HepG2 (cell line): ENCODE results near the gene LCE1E. TPM values are rescaled to one million over a fixed set of nuclear protein-coding genes. Genes with fewer than 3 reads are reported as not detected.

Experiments used
- ATAC-seq: fragments of 200-7000 bp; cut with Tn5 transposase; 3 replicates; pipeline ENCODE4 v1.9.1; 2020; ENCODE audit warnings: mild to moderate bottlenecking, moderate library complexity
- BruUV-seq: library from RNA; stranded (reverse); fragments of 400-500 nt; replicated peaks from 2 replicates; lab custom pipeline; 2021; lab: Mats Ljungman, UMichigan
- CTCF ChIA-PET: fragments of 300-600 bp; formaldehyde crosslinking; extraction: SDS; loops from one replicate; lab custom pipeline; 2021; ENCODE audit warnings: low total read pairs, inconsistent platforms, low intra/inter-chr PET ratio; lab: Yijun Ruan, JAX
- POLR2A ChIA-PET: fragments of 350-600 bp; sonication (Branson Sonifier 250); formaldehyde crosslinking; loops from one replicate; lab custom pipeline; 2020; ENCODE audit warnings: antibody characterized with exemption, inconsistent platforms; lab: Yijun Ruan, JAX
- DNase-seq: peaks from one replicate; pipeline ENCODE4 v3.0.0-alpha.2; 2015; ENCODE audit warnings: low spot score
- FAIRE-seq: peaks from 3 replicates; lab custom pipeline; 2011; peaks lifted over from hg19 to GRCh38; lab: Jason Lieb, UNC
- H2AFZ ChIP-seq: one replicate; pipeline ENCODE4 v1.6.1; 2011; ENCODE audit warnings: low read length, inconsistent platforms
- H3K27ac ChIP-seq: fragments of 300-600 bp; 3 replicates; pipeline ENCODE4 v1.8.0; 2011; ENCODE audit warnings: mixed run types, mild to moderate bottlenecking, mixed read lengths, low read length, inconsistent platforms; ENCODE audit not compliant: insufficient read depth; ENCODE audit errors: extremely low read length
- H3K27me3 ChIP-seq, 2 experiments: fragments of 200-600 bp in 1 of 2; 2 replicates in 1 of 2; 3 replicates in 1 of 2; pipeline versions ENCODE4 v1.6.0 to v1.8.0; 2011; ENCODE audit warnings: low read length in 2 of 2, mild to moderate bottlenecking in 2 of 2, moderate library complexity in 2 of 2, inconsistent platforms in 1 of 2; ENCODE audit not compliant: insufficient read depth in 2 of 2, control insufficient read depth in 1 of 2
- H3K36me3 ChIP-seq, 2 experiments: fragments of 200-600 bp in 1 of 2; replicated peaks in 1 of 2; 2 replicates in 1 of 2; 3 replicates in 1 of 2; pipeline versions ENCODE4 v1.5.1 to v1.8.0; 2011; ENCODE audit warnings: low read length in 2 of 2, inconsistent platforms in 1 of 2; ENCODE audit not compliant: insufficient read depth in 2 of 2, control insufficient read depth in 1 of 2
- H3K4me1 ChIP-seq: 2 replicates; pipeline ENCODE4 v1.5.1; 2012; ENCODE audit warnings: low read length, inconsistent platforms; ENCODE audit not compliant: insufficient read depth
- H3K4me2 ChIP-seq: 2 replicates; pipeline ENCODE4 v1.6.0; 2011; ENCODE audit warnings: low read depth, low read length, inconsistent platforms
- H3K4me3 ChIP-seq, 3 experiments: fragments of 200-600 bp in 1 of 3; sonication (generic), shearing (Covaris generic) in 1 of 3; replicated peaks in 1 of 3; 2 replicates each; pipeline ENCODE4 v1.5.1; 2011 to 2016; ENCODE audit warnings: low read length in 3 of 3, inconsistent platforms in 2 of 3, low read depth in 2 of 3, mild to moderate bottlenecking in 2 of 3, control low read depth in 1 of 3, mixed read lengths in 1 of 3; ENCODE audit not compliant: insufficient read depth in 1 of 3
- H3K79me2 ChIP-seq: one replicate; pipeline ENCODE4 v1.6.1; 2011; ENCODE audit warnings: low read length, inconsistent platforms; ENCODE audit not compliant: insufficient read depth
- H3K9ac ChIP-seq: 2 replicates; pipeline ENCODE4 v1.6.0; 2011; ENCODE audit warnings: mild to moderate bottlenecking, low read depth, low read length, inconsistent platforms; ENCODE audit not compliant: insufficient read depth
- H3K9me3 ChIP-seq: 2 replicates; pipeline ENCODE4 v1.5.1; 2012; ENCODE audit warnings: mild to moderate bottlenecking, low read length
- H4K20me1 ChIP-seq: 2 replicates; pipeline ENCODE4 v1.6.0; 2011; ENCODE audit warnings: inconsistent platforms, mild to moderate bottlenecking, low read length, moderate library complexity; ENCODE audit not compliant: insufficient read depth
- CHD4 ChIP-seq: fragments of 200-600 bp; sonication (generic); IDR thresholded peaks from 2 replicates; pipeline ENCODE4 v1.7.0; 2017; ENCODE audit warnings: mild to moderate bottlenecking, low read length, borderline replicate concordance
- FOXA1 ChIP-seq, 2 experiments: fragments of 450-650 bp in 1 of 2; sonication (generic) in 1 of 2; formaldehyde crosslinking in 1 of 2; IDR thresholded peaks; 2 replicates each; pipeline versions ENCODE4 v1.4.0 to v1.6.1; 2016 to 2020; ENCODE audit warnings: missing genetic modification reagents in 1 of 2
- IRF1 ChIP-seq: sonication (generic); formaldehyde crosslinking; IDR thresholded peaks from 2 replicates; pipeline ENCODE4 v1.4.0; 2020; ENCODE audit warnings: low read depth, mild to moderate bottlenecking, missing genetic modification reagents
- ISL2 ChIP-seq: sonication (generic); formaldehyde crosslinking; IDR thresholded peaks from 2 replicates; pipeline ENCODE4 v1.5.0; 2020; ENCODE audit warnings: missing genetic modification reagents
- KLF16 ChIP-seq, 2 experiments: sonication (generic) in 1 of 2; formaldehyde crosslinking in 1 of 2; IDR thresholded peaks; 2 replicates each; pipeline versions ENCODE4 v1.6.1 to v1.8.0; 2016 to 2023; ENCODE audit warnings: missing genetic modification reagents in 2 of 2, missing compliant biosample characterization in 1 of 2
- MEIS2 ChIP-seq: sonication (generic); formaldehyde crosslinking; IDR thresholded peaks from 2 replicates; pipeline ENCODE4 v1.9.0; 2021; ENCODE audit warnings: mild to moderate bottlenecking, missing genetic modification reagents
- MTA3 ChIP-seq: sonication (generic); formaldehyde crosslinking; IDR thresholded peaks from 2 replicates; pipeline ENCODE4 v1.4.0; 2020; ENCODE audit warnings: missing genetic modification reagents
- PLSCR1 ChIP-seq: sonication (generic); formaldehyde crosslinking; IDR thresholded peaks from 2 replicates; pipeline ENCODE4 v1.5.0; 2020; ENCODE audit warnings: missing genetic modification reagents, mild to moderate bottlenecking, borderline replicate concordance
- PRPF4 ChIP-seq: fragments of 200-400 bp; formaldehyde crosslinking; IDR thresholded peaks from 2 replicates; pipeline ENCODE4 v1.6.1; 2016; ENCODE audit warnings: low read length, low read depth; ENCODE audit not compliant: poor library complexity, severe bottlenecking
- SCMH1 ChIP-seq: sonication (generic); formaldehyde crosslinking; IDR thresholded peaks from 2 replicates; pipeline ENCODE4 v1.9.0; 2021; ENCODE audit warnings: missing genetic modification reagents, mild to moderate bottlenecking, borderline replicate concordance
- SMC3 ChIP-seq: IDR thresholded peaks from 2 replicates; pipeline ENCODE4 v1.6.1; 2011; ENCODE audit warnings: low read length, improper control_type of control experiment
- ZIK1 ChIP-seq: sonication (generic); formaldehyde crosslinking; IDR thresholded peaks from 2 replicates; pipeline ENCODE4 v1.5.0; 2020; ENCODE audit warnings: mild to moderate bottlenecking, low read depth, missing genetic modification reagents, borderline replicate concordance
- ZNF570 ChIP-seq: sonication (generic); formaldehyde crosslinking; IDR thresholded peaks from 2 replicates; pipeline ENCODE4 v1.4.0; 2020; ENCODE audit warnings: mild to moderate bottlenecking, missing genetic modification reagents, borderline replicate concordance
- ZNF598 ChIP-seq: sonication (generic); formaldehyde crosslinking; IDR thresholded peaks from 2 replicates; pipeline ENCODE4 v1.5.1; 2020; ENCODE audit warnings: mild to moderate bottlenecking, missing genetic modification reagents, borderline replicate concordance
- WGBS: methylation state at CpG from one replicate; pipeline ENCODE4 v1.1.6; 2017; ENCODE audit warnings: low lambda C conversion rate; 5-methylcytosine and 5-hydroxymethylcytosine counted together
- in situ Hi-C: cut with HindIII; loops from 2 replicates; pipeline ENCODE4 v1.10.0; 2017; ENCODE audit warnings: low pct_unique_long_range_greater_than_20kb; ENCODE audit not compliant: extremely low pct_ligation_motif_present
- intact Hi-C: fragments of 100-400 bp; cut with micrococcal nuclease; formaldehyde crosslinking; loops from one replicate; pipeline ENCODE4 v1.10.0; 2022; ENCODE audit not compliant: unreplicated experiment
- polyA plus RNA-seq, 8 experiments: library from polyadenylated mRNA; depleted of rRNA in 3 of 8; stranded (reverse) in 7 of 8; unstranded in 1 of 8; fragments of >200 nt; fragmentation: Illumina TruSeq in 4 of 8; extraction: Trizol in 4 of 8; gene quantifications; 2 replicates each; pipeline versions ENCODE4 v1.2.1 to v1.2.3, GENCODE V29; 2011 to 2016; ENCODE audit warnings: low read depth in 4 of 8, missing spikeins in 1 of 8, mixed read lengths in 1 of 8; ENCODE audit not compliant: insufficient read depth in 1 of 8
- total RNA-seq, 5 experiments: library from RNA; depleted of rRNA; stranded (reverse); fragments of >200 nt; fragmentation: Illumina TruSeq; extraction: Trizol; gene quantifications; 2 replicates each; pipeline ENCODE4 v1.2.3, GENCODE V29; 2016; ENCODE audit warnings: low read depth in 1 of 5
- TF ChIP-seq, protein P1 (sequence below): IDR thresholded peaks from 2 replicates; pipeline ENCODE4 v1.6.1; 2016; ENCODE audit warnings: low read depth, borderline replicate concordance
- TF ChIP-seq, protein P2 (sequence below): sonication (generic); formaldehyde crosslinking; IDR thresholded peaks from 2 replicates; pipeline ENCODE4 v1.4.0; 2020; ENCODE audit warnings: mild to moderate bottlenecking, missing genetic modification reagents

LCE1E gene
- total and polyA plus RNA-seq, 2 of the 13 experiments (the other 11 are each of a cell fraction or from before 2014, with no cell fraction given) = 0.12 TPM; not detected in 1

DNA sequence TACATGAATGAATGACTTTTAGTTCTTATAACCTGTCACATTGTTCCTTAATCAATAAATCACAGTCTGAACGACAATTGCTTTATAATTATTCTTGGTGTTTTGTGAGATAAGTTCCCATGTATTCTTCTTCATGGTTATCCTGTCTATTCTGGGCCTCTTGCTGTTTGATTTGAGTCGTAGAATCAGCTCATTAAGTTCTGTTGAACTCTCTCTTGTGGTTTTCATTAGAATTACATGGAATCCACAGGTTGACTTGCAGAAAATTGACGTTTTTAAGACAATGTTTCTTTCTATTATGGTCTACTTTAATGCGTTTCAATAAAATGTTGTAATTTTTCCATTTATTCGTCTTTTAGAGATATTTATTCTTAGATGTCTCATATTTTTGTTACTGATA, 37.2 kb downstream of the LCE1E start:
- Histone ChIP-seq H4K20me1 (no peaks in the 10 kb centered on the region), H3K27me3 (no peaks in the 10 kb centered on the region), H3K4me3 (no peak overlapping the region), H3K27ac (no peak overlapping the region), H3K36me3 (no peaks in the 10 kb centered on the region), H3K9ac (no peak overlapping the region), H3K4me1 (no peaks in the 10 kb centered on the region), H3K79me2 (no peaks in the 10 kb centered on the region), H3K4me2 (no peak overlapping the region), H2AFZ (no peak overlapping the region), H3K9me3 (no peaks in the 10 kb centered on the region)
- intact Hi-C loops = no loop called here
- POLR2A ChIA-PET = no interaction called here
- CTCF ChIA-PET = no interaction called here
- no TSS peak for BruUV-seq
- no peak for DNase-seq
- in situ Hi-C loops = no loop called here
- ATAC-seq = no peak
- no peak for FAIRE-seq
- under 1% methylated on average over 5 of the region's 5 CpGs for WGBS
- TF ChIP-seq ZIK1 (CRISPR knock-in tag) = no peak
- TF ChIP-seq, protein P1, sequence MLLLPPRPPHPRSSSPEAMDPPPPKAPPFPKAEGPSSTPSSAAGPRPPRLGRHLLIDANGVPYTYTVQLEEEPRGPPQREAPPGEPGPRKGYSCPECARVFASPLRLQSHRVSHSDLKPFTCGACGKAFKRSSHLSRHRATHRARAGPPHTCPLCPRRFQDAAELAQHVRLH (CRISPR knock-in tag) = no peak

- ChIA-PET POLR2A (no interaction called here), CTCF (no interaction called here)
- Histone ChIP-seq H3K36me3 (no peaks in the 10 kb centered on the region), H3K4me1 (no peaks in the 10 kb centered on the region), H3K9ac (no peak overlapping the region), H2AFZ (no peak overlapping the region), H3K27me3 (no peaks in the 10 kb centered on the region), H3K4me2 (no peak overlapping the region), H3K27ac (no peak overlapping the region), H3K4me3 (no peak overlapping the region), H3K79me2 (no peaks in the 10 kb centered on the region), H4K20me1 (no peaks in the 10 kb centered on the region), H3K9me3 (no peaks in the 10 kb centered on the region)
- BruUV-seq = no TSS peak
- FAIRE-seq = no peak
- intact Hi-C loops (no loop called here), in situ Hi-C loops (no loop called here)
- no peak for DNase-seq
- no peak for ATAC-seq
- TF ChIP-seq, protein P2, sequence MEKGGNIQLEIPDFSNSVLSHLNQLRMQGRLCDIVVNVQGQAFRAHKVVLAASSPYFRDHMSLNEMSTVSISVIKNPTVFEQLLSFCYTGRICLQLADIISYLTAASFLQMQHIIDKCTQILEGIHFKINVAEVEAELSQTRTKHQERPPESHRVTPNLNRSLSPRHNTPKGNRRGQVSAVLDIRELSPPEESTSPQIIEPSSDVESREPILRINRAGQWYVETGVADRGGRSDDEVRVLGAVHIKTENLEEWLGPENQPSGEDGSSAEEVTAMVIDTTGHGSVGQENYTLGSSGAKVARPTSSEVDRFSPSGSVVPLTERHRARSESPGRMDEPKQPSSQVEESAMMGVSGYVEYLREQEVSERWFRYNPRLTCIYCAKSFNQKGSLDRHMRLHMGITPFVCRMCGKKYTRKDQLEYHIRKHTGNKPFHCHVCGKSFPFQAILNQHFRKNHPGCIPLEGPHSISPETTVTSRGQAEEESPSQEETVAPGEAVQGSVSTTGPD (CRISPR knock-in tag) = no peak
- TF ChIP-seq ISL2 (no peak), MTA3 (CRISPR knock-in tag) (no peak), PLSCR1 (CRISPR knock-in tag) (no peak), PRPF4 (no peak), SCMH1 (CRISPR knock-in tag) (no peak), MEIS2 (no peak), ZNF570 (CRISPR knock-in tag) (no peak), IRF1 (CRISPR knock-in tag) (no peak), ZNF598 (CRISPR knock-in tag) (no peak), SMC3 (no peak), CHD4 (no peak), KLF16 (CRISPR knock-in tag; IDR thresholded peaks at IDR 0.05) (no peak), FOXA1 (IDR thresholded peaks at IDR 0.05) (no peak), FOXA1 (CRISPR knock-in tag; IDR thresholded peaks at IDR 0.05) (no peak)
Observed at GRCh38 chr1:152824964-152825363, 38.9 kb downstream of the LCE1E start.
